ENCODE results near the gene ZC3H7A.

- TF ChIP-seq USF2 (IDR thresholded peaks at IDR 0.05; ENCODE audit: low read depth, low read length) (no peak), RAD21 (IDR thresholded peaks at IDR 0.05; ENCODE audit: low read length) (no peak), CTCF (conservative IDR thresholded peaks at IDR 0.05; ENCODE audit: low read depth, low read length) (no peak), ELK1 (IDR thresholded peaks at IDR 0.05; ENCODE audit: borderline replicate concordance, low read depth, low read length) (no peak), MXI1 (IDR thresholded peaks at IDR 0.05; ENCODE audit: borderline replicate concordance, low read depth, low read length) (no peak), POLR2A (IDR thresholded peaks at IDR 0.05; ENCODE audit: low read depth, low read length) (no peak), MAZ (IDR thresholded peaks at IDR 0.05; ENCODE audit: borderline replicate concordance, low read depth, low read length) (no peak), SMC3 (IDR thresholded peaks at IDR 0.05; ENCODE audit: low read depth, low read length) (no peak), MAFK (IDR thresholded peaks at IDR 0.05; ENCODE audit: low read depth, low read length) (no peak)
Observed at GRCh38 chr16:11715246-11715947, 81.7 kb downstream of the ZC3H7A start.

Measured in IMR-90 (cell line).